Endometrium (tissue), 2 donors: ENCODE results near the gene EPB41L4B.
"Not testable (repeated sequence)": the region's sequence is repeated elsewhere in the genome, so short reads cannot be mapped to it uniquely, and the experiment has no call there.

Source experiments
- FAIRE-seq: peaks from 2 replicates; lab custom pipeline; 2012; peaks lifted over from hg19 to GRCh38; lab: Jason Lieb, UNC
- donor health status: control.
- donor health status: control.

Gene EPB41L4B

DNA sequence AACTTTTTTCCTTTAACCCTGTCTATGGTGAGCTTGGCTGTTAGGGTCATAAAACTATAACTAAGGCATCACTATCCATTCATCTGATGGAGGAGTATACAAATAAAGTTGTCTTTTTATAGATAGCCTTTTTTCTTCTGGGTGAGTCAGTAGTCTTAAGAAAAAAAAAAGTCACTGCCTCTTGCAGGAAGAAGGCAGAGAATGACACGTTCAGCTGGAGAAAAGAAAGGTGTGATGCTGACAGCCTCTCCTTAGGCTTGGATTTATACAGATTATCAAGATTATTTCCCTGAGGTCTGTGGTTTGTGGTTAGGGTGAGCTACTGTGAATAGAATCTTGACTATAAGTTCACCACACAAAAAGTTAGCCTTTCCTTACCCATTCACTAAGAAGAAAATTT lies 23.0 kb downstream of the EPB41L4B start:
- no peak for FAIRE-seq

- FAIRE-seq = no peak
These were observed 25.4 kb downstream of the EPB41L4B start for GRCh38 chr9:109295221-109296130.

GRCh38 chr9:109290385-109290784 lies 30.5 kb downstream of the EPB41L4B start:
- no peak for FAIRE-seq

DNA sequence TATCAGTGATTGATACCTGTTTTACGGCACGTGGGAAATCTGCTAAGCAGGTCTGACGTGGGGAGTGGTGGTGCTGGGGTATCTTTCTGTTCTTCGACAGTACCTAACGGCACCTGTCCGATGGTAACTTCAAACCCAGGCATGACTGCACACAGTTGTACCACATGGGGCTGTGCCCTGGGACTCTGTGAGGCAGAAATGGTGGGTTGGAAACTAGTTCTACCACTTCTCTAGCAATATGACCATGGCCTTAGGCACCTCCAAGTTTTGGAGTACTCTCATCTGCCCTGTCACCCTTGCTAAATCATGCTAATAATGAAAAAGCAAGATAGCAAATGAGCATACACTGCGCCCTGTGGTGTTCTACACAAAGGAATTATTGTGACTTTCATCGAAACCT lies 30.9 kb downstream of the EPB41L4B start:
- no peak for FAIRE-seq

DNA sequence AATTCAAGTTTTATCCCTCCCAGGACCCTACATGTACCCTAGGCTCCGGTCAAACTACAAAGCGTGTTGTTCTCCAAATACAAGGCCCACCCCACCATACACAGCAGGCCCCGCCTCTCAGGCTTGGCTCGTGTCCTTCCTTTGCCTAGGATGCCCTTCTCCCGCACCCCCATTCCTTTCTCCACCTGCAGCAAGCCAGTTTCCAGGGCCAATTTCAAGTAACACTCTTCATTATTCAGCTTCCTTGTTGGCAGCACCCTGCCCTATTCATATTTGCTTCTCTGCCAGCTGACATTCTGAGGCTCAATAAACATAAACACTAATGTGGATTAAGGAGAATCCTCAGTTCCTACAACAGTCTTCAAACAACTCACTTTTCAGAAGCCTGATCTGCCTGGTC lies 31.7 kb downstream of the EPB41L4B start:
- FAIRE-seq = no peak

- FAIRE-seq = no peak
These were observed 33.9 kb downstream of the EPB41L4B start for GRCh38 chr9:109286981-109287380.

GRCh38 chr9:109286571-109286977 lies 34.3 kb downstream of the EPB41L4B start:
- no peak for FAIRE-seq

DNA sequence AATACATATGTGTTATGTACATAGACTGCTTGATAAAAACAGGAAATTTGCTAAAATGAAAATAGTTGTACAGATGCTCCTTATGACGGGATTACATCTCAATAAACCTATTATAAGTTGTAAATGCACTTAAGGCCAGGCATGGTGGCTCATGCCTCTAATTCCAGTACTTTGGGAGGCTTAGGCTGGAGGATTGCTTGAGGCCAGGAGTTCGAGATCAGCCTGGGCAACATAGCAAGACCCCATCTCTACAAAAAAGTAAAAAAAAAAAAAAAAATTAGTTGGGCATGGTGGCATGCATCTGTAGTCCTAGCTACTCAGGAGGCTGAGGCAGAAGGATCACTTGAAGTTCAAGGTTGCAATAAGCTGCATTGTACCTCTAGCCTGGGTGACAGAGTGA lies 37.2 kb downstream of the EPB41L4B start:
- FAIRE-seq = not testable (repeated sequence)

DNA sequence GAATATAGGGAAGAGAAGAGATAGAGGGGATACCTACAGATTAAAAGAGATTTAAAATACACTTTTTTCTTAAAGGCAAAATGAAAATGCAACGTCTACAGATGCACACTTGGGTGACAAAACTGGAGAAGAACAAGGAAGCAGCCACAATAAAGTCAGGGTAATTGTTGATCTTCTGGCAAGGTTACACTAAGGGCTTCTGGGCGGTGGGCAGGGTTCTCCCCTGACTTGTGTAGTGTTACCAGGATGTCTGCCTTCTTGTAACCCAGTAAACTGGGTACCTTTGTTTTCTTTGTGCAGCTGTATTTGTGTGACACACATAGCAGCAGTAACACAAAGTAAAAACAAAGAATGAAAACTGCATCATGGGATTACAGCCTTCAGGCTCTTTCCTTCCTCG lies 37.8 kb downstream of the EPB41L4B start:
- no peak for FAIRE-seq

DNA sequence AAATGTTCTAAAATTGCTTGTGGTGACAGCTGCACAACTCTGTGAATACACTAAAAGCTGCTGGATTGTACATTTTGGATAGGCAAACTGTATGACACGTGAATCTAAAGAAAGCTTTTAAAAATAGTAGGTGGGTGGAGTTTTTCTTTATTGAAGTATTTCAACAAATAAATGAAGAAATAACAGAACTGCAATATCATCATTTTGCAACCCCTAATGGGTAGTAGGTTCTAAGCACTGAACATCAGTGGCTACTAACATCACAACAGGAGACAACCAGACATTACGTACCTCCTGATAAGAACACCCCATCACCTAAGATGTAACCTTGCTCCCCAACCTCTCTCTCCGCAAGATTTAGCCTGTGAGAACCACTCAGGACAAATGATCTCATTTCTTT lies 38.6 kb downstream of the EPB41L4B start:
- FAIRE-seq = no peak

DNA sequence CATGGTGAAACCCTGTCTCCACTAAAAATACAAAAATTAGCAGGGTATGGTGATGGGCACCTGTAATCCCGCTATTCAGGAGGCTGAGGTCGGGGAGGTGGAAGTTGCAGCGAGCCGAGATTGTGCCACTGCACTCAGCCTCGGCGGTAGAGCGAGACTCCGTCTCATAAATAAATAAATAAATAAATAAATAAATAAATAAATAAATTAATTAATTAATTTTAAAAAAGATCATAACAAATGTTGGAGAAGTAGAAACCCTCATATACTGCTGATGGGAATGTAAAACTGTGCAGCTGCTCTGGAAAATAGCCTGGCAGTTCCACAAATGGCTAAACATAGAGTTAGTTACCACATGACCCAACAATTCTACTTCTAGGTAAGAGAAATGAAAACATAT lies 39.3 kb downstream of the EPB41L4B start:
- FAIRE-seq = no peak

- FAIRE-seq = no peak
These were observed 42.0 kb downstream of the EPB41L4B start for GRCh38 chr9:109278848-109279247.

- FAIRE-seq = no peak
These were observed 42.6 kb downstream of the EPB41L4B start for GRCh38 chr9:109278216-109278615.

DNA sequence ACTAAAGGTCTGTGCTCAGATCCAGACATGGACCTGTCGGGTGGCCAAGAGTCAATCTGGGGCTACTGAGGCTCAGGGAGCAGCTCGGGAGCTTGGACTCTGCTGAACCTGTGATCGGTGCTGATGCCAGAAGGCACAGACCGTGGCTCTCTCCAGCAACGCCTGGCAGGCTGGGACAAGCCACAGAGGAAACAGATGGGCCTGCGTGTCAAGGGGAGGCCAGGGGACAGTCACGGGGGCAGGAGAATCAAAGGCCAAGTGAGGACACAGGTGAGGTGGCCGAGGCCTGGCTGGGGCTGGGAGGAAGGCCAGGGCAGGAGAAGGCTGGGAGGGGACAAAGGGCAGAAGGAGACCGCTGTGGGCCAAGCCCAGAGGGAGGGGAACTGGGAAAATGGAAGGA lies 43.4 kb downstream of the EPB41L4B start:
- FAIRE-seq = no peak

DNA sequence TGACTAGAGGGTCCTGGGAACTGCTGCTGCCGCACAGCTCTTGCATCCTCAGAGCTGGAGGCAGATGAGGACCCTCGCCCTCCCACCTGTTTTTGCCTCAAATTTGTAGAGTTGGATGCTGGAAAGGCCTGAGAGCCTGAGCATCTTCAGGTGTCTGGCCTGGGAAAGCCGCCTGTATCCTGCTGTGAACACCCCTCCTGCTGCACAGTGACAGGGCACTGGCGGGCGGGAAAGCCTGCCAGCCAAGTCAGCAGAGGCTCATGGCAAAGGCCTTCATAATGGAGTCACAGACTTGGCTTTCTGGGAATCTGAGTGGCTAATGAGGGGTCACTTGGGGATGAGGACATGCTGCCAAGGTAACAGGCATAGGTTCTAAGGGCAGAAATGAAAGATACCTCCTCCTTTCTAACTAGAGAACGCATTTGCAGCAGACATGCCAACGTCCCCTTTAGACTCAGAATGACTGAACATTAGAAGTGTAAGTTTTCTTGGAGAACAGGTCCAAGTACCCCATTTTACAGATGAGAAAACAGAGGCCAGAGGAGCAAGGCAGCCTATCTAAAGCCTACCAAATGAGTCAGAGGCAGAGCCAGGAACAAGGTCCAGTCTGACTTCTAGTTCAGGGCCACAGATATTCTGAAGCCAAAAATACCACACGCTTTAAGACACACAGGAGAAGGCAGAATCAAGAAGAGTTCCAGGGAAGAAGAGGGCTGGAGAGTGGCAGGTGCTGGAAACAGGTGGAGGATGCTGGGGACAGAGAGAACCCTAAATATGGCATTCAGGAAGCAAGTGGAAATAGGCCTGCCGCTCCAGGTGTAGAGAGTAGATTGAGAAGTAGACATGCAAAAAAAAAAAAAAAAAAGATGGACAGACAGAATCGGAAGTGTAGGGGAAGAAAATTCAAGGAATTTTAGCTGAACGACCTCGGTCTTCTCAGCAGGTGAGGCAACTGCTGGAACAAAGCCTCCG lies 44.1 kb downstream of the EPB41L4B start:
- FAIRE-seq = no peak

DNA sequence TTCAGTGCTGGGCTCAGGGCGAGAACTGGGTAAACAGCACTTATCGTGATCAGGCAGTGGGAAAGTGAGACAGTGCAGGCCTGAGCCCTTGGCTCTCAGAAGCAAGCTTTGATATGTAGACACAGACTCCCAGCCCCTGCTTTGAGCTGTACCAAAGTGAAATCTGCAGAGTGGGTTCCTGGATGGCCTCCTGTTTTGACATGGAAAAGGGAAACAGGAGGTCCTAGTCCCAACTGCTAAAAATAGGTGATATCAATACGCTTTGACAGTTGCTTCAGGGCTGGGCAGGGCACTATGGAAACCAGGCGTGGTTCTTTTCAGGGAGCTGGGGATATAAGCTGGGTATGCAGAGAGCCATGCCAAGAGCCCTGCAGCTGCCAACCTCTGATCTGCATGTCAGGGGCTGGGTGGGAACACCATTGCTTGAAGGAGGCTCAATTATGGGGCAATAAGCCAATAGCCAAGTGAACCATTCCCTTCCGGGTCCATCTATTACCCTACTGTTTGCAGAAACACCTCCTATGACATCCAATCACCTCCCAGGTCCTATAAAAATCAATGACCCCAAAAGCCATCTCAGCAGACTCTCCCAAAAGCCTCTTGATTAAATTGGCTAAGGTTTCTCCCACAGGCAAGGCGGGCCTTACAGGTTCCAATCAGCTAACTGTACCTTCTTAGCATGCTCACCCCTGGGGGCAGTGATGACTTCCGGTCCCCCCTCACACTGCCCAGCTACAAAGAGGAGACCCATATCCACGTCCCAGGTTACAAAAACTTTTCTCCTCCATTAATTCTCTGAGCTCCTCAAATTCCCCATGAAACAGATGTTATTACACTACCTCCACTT lies 45.8 kb downstream of the EPB41L4B start:
- FAIRE-seq = no peak

- FAIRE-seq = no peak
These were observed 47.0 kb downstream of the EPB41L4B start for GRCh38 chr9:109273869-109274268.

- no peak for FAIRE-seq
These were observed 48.1 kb downstream of the EPB41L4B start for GRCh38 chr9:109272745-109273144.

- no peak for FAIRE-seq
These were observed 48.8 kb downstream of the EPB41L4B start for GRCh38 chr9:109272045-109272444.

DNA sequence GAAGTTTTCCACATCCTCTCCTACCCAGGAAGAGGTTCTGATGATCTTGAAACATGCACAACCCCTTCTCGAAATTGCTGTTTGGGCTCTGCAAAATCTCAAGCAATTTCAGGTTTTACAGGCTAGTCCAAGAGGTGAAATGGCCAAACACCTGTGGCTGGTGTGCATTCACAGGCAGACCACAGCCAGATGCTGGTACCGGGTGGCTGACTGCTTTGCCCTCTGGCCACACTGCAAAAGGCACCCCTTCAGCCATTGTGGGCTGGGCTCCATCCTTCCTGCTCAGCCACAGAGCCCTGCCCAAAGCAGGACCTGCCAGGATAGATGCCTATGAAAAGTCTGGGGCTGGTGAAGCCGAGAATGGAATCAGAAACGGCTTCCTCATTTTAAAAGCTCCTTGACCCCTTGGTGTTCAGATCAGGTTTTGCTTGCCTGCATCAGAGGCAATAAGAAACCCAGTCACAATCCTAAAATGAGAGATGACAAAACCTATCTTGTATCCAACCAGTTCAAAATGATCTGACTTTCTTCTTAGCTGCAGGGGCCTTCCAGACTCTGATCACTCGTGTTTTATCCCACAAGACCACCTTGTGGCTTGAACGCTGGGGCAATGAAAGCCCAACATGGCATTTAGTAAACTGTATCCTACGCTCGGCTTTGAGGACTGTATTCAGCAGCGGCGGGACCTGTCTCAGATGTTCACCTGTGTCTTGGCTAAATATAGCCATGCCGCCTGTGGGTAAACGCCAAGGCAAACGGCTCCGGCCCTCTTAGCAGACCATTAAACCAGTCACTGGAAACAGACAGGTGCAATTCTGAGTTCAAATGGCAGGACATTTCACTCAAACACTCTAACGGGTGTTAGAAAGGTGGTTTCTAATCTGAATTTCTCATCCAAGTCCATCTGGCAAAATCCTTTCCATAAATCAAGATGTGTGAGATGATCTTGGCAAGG lies 49.6 kb downstream of the EPB41L4B start:
- no peak for FAIRE-seq

GRCh38 chr9:109270441-109270840 lies 50.4 kb downstream of the EPB41L4B start:
- no peak for FAIRE-seq
